Measurements from ENCODE around the gene LCN15. TPM values are rescaled to one million over a fixed set of nuclear protein-coding genes. Genes with fewer than 3 reads are reported as not detected.

The LCN15 gene
- total RNA-seq, 3 donors from 2014 or later, result not detected

DNA sequence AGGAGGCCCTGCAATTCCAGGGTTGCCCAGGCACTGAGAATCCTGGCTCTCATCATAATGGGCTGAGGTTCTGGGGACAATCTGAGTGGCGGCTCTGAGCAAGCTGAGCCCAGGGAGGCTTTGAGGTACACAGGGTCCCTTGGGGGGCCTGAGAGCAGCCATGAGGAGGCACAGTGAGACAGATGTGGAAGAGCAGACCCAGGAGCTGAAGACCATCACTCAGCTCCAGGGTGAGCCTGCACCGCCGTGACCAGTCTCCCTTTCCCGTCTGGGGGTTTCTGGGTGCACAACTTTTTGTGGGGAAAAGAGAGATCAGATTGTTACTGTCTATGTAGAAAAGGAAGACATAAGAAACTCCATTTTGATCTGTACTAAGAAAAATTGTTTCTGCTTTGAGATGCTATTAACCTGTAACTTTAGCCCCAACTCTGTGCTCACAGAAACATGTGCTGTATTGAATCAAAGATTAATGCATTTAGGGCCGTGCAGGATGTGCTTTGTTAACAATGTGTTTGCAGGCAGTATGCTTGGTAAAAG is 32.0 kb upstream of the LCN15 start, which contains the start of gene CCDC183:
CCDC183 (plus strand) TSS at position 101 of the 537 bp plus-strand sequence; CDS start at position 161, 60 bp downstream.
- Histone ChIP-seq H3K4me3 (no peak within 1 kb of the TSS), H3K27ac (no peak within 1 kb of the TSS), H3K36me3 (no peaks in the 10 kb centered on the region), H3K9me3 (no peaks in the 10 kb centered on the region), H3K4me1 (peaks cover 0 to 18% of the 10 kb centered on the region in 2 donors), H3K27me3 (peaks cover 0 to 10% of the 10 kb centered on the region in 2 donors)
- DNase-seq (ENCODE audit: low spot score in 2 of 2), result no peak
- intact Hi-C loops (cut with DNase I; ENCODE audit: low total_unique reads), result no loop called here
- TF ChIP-seq, protein P1, sequence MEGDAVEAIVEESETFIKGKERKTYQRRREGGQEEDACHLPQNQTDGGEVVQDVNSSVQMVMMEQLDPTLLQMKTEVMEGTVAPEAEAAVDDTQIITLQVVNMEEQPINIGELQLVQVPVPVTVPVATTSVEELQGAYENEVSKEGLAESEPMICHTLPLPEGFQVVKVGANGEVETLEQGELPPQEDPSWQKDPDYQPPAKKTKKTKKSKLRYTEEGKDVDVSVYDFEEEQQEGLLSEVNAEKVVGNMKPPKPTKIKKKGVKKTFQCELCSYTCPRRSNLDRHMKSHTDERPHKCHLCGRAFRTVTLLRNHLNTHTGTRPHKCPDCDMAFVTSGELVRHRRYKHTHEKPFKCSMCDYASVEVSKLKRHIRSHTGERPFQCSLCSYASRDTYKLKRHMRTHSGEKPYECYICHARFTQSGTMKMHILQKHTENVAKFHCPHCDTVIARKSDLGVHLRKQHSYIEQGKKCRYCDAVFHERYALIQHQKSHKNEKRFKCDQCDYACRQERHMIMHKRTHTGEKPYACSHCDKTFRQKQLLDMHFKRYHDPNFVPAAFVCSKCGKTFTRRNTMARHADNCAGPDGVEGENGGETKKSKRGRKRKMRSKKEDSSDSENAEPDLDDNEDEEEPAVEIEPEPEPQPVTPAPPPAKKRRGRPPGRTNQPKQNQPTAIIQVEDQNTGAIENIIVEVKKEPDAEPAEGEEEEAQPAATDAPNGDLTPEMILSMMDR (IDR thresholded peaks at IDR 0.05), result no peak
- TF ChIP-seq POLR2AphosphoS5 (IDR thresholded peaks at IDR 0.05) (no peak), POLR2A (IDR thresholded peaks at IDR 0.05) (no peak)

DNA sequence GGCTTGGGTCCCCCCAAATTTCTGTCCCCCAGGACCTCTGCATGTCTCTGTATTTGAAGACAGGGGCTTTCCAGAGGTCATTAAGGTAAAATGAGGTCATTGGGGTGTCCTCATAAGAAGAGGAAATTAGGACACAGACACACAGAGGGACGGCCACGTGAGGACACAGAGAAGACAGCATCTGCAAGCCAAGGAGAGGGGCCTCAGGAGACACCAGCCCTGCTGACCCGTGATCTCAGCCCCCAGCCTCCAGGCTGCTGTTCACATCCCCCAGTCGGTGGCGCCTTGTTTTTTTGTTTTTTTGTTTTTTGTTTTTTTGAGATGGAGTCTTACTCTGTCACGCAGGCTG is 30.7 kb upstream of the LCN15 start:
- TF ChIP-seq POLR2A (IDR thresholded peaks at IDR 0.05) (no peak), POLR2AphosphoS5 (IDR thresholded peaks at IDR 0.05) (no peak)
- TF ChIP-seq, protein P1 (IDR thresholded peaks at IDR 0.05), result no peak
- intact Hi-C loops (cut with DNase I; ENCODE audit: low total_unique reads), result no loop called here
- no peak for DNase-seq (ENCODE audit: low spot score in 2 of 2)

DNA sequence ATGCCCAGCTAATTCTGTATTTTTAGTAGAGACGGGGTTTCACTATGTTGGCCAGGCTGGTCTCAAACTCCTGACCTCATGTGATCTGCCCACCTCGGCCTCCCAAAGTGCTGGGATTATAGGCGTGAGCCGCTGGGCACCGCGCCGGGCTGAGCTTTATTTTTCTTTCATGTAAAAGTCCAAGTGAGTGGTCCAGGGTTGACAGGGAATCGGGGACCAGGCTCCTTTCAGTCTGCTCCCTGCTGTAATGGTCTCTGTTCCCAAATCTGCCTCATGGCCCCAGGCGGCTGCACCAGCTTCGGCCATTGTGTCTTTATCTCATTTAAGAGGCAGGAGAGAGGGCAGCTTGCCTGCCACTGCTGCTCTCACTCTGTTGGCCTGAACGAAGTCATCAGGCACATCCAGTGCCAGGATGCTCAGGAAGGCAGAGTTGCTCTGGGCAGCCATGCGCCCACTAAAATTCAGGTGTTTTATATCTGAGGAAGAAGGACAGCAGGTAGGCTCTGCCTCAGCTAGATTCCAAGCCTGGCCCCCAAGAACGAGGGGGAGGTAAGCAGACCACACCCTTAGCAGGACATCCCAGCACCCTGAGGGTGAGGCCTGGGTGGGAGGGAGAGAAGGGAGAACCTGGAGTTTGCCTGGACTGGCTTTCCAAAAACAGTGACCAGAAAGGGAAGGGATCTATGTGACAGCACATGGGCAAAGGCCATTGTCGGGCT is 30.1 kb upstream of the LCN15 start:
- H3K4me3 ChIP-seq, result no peak overlapping the region
- H3K9me3 ChIP-seq, result no peaks in the 10 kb centered on the region
- H3K4me1 ChIP-seq, result peaks cover 0 to 12% of the 10 kb centered on the region in 2 donors
- no peak overlapping the region for H3K27ac ChIP-seq
- peaks cover 0 to 8% of the 10 kb centered on the region in 2 donors for H3K27me3 ChIP-seq
- intact Hi-C loops (cut with DNase I; ENCODE audit: low total_unique reads), result no loop called here
- H3K36me3 ChIP-seq, result no peaks in the 10 kb centered on the region
- TF ChIP-seq, protein P1 (IDR thresholded peaks at IDR 0.05), result no peak
- TF ChIP-seq POLR2A (IDR thresholded peaks at IDR 0.05), result no peak
- no peak for TF ChIP-seq POLR2AphosphoS5 (IDR thresholded peaks at IDR 0.05)
- no peak for DNase-seq (ENCODE audit: low spot score in 2 of 2)

More for the DNA sequence above, 30.7 kb upstream of the LCN15 start:
- Histone ChIP-seq H3K9me3 (no peaks in the 10 kb centered on the region), H3K4me1 (peaks cover 0 to 17% of the 10 kb centered on the region in 2 donors), H3K27me3 (peaks cover 0 to 10% of the 10 kb centered on the region in 2 donors), H3K27ac (no peak overlapping the region), H3K36me3 (no peaks in the 10 kb centered on the region), H3K4me3 (no peak overlapping the region)

DNA sequence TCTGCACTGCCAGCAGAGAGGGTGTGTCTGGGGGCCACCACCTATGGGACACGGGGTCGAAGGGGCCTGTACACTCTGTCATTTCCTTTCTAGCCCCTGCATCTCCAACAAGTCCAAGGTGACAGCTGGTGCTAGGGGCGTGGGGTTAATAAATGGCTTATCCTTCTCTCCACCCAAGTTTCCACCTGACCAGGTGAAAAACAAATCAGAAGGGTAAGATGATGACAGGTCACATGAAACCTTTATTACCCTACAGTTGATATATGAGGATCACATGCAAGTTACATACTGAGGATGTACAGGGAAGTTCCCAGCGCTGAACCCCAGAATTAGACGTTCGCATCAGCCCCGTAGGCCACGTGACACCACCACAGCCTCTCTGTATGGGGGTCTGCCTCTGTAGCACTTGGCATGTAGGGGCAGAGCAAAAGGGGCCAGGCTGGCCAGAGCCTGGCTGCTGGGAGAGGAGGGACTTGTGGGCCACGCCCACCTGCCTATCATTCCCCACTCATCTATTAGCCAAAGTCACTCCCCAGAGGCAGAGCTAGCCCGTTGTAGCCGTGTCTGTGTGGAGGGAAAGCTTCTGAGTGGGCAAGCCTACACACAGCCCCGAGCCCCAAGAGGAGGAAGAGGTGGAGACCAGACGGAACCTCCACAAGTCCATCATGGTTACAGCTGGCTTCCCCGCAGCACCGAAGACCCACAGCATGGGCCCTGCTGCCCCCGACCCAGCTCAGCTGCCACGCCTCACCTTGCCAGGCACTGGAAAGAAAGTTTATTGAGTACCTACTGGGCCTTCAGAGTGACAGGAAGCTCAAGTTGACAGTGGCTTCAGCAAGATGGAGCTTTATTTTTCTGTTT is 29.0 kb upstream of the LCN15 start:
- peak overlapping the region in 1 of 2 donors; percentile 11 for H3K27ac ChIP-seq
- no peaks in the 10 kb centered on the region for H3K27me3 ChIP-seq
- H3K4me3 ChIP-seq, result no peak overlapping the region
- peaks cover 0 to 5% of the 10 kb centered on the region in 2 donors for H3K4me1 ChIP-seq
- no peaks in the 10 kb centered on the region for H3K9me3 ChIP-seq
- no peak for DNase-seq (ENCODE audit: low spot score in 2 of 2)
- TF ChIP-seq POLR2AphosphoS5 (IDR thresholded peaks at IDR 0.05), result no peak
- TF ChIP-seq POLR2A (IDR thresholded peaks at IDR 0.05), result no peak
- TF ChIP-seq, protein P1 (IDR thresholded peaks at IDR 0.05), result no peak
- intact Hi-C loops (cut with DNase I; ENCODE audit: low total_unique reads), result no loop called here
- H3K36me3 ChIP-seq, result no peaks in the 10 kb centered on the region

Data from breast epithelium (tissue), 4 donors.